Jurkat, Clone E6-1 (cell line): ENCODE measurements around the gene GNPTG.

Experiments
- DNase-seq: peaks from one replicate; pipeline ENCODE4 v3.0.0-alpha.2; 2011; ENCODE audit warnings: low read depth, low spot score
- H3K4me3 ChIP-seq: 2 replicates; pipeline ENCODE4 v1.5.1; 2011; ENCODE audit warnings: mild to moderate bottlenecking, low read length, control low read depth, moderate library complexity

Gene GNPTG

DNA sequence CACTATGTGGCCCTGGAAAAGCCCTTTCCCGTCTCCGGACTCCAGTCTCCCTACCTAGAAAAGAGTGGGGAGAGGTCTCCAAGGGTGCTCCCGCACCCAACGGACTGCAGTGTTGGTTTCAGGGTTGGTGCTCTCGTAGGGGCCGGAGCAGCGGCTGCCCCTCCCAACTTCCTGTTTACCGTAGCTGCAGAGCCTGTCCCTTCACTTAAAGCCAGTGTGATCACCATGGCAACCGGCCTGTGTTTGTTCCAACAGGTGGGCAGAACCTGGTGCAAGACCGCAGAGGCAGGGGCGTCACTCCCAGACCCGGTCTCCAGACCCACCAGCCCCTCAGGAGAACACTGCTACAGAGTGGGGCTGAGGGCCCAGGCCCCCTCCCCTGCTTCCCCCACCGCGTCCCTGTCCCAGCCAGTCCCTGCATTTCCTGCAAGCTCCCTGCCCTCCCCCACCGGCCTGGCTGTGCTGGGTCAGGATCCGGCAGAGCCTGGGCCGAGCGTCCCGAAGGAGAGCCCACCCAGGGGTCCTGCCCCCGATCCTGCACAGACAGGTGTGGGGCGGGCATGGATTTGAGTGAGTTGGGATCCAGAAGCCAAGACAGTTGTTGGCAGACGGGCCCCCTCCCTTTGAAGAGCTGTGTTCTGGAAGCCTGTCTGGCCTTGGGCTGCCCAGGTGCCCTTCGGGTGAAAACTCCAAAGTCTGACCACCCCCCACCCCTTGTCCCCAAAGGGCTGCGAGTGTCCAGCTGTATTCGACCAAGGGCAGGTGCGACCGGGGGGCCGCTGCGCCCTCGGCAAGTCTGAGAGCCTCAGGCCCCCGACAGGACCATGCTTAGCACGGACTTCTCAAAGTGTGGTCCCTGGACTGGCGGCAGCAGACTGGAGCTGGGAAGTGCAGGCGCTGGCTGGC is 19.8 kb upstream of the GNPTG start:
- DNase-seq: no peak
- H3K4me3 ChIP-seq: no peak overlapping the region

DNA sequence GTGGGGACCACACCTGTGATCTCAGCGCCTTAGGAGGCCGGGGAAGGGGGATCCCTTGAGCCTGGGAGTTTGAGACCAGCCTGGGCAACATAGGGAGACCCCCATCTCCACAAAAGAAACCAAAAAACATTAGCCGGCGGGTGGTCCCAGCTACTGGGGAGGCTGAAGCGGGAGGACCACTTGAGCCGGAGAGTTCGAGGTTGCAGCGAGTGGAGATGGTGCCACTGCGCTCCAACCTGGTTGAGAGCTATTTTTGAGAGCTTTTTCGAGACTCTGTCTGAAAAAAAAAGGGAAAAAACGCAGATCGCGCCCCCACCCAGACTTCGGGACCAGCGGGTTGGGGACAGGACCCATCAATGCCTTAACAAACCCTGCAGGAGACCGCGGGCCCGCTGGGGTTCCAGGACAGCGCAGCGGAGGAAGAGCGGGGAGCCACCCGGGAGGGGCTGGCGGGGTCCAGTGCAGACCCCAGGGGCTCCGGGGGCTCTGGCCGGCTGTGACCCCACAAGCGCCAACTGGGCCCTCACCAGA is 19.0 kb upstream of the GNPTG start:
- no peak overlapping the region for H3K4me3 ChIP-seq
- no peak for DNase-seq

DNA sequence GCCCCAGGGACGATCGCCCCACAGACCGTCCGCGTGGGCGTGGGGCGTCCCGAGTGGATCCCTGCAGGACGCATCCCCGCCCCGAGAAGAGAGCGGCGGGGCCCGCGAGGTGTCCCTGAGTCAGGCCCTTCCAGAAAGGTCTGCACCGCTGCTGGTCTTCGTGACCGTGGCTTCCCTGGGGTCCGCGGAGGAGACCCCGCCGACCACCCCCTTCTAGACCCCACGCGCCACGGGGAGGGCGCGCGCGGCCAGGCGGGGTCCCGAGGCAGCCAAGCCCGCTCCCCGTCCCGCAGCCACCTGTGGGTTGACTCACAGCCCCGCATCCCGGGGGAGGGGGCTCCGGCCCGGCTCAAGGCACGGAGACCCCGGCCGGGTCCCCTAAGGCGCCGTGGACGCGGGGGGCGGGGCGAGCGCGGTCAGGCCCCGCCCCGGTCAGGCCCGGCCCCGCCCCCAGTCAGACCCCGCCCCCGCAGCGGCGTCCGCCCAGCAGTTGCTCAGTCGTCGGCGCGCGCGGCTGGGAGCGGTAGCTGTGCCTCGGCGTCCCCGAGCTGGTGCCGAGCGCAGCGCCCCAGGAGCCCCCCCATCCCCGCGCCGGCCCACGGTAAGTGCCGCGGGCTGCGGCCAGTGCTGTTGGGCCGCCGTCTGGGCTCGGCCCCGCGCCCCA is 18.4 kb upstream of the GNPTG start, which contains the start of gene BAIAP3:
TSS of gene BAIAP3 (plus strand) at position 497 of the 664 bp plus-strand sequence. CDS start 4,905 bp downstream, outside the sequence.
- DNase-seq: no peak
- H3K4me3 ChIP-seq: no peak within 1 kb of the TSS

DNA sequence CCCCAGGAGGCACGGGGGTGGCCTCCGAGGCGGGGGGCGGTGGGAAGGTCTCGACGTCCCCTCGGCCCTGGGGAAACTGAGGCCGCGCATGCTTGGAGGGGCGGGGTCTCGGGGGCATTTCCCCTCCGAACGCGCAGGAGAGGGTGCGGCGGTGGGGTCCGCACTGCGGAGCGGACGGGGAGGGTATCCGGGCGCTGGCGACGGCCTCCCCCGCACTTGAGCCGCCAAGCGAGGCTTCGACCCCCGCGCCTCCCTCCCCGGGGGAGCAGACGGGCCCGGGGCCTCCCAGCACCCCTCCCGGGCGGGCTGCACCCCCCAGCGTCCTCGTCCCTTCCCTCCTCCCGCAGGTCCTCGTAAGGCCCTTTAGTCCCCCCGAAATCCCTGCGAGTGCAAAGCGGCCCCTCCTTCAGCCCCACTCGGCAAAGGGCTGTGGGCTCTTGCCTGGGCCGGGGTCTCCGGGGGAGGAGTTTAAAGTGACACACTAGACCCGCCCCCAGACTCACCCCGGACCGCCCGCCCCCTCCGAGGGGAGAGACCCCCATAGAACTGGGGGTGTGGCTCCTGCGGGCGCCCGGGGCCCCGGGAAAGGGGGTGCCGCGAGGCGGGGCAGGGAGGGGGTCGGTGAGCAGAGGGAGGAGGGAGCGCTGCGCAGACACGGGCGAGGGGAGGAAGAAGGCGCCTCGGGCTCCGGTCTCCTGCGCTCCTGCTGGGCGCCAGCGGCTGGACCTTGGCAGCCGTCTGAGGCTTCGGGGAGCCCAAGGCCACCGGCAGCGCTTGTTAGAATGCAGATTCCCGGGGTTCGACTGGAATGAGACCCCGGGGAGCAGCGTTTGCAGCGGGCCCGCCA is 17.7 kb upstream of the GNPTG start:
- H3K4me3 ChIP-seq: no peak overlapping the region
- no peak for DNase-seq

DNA sequence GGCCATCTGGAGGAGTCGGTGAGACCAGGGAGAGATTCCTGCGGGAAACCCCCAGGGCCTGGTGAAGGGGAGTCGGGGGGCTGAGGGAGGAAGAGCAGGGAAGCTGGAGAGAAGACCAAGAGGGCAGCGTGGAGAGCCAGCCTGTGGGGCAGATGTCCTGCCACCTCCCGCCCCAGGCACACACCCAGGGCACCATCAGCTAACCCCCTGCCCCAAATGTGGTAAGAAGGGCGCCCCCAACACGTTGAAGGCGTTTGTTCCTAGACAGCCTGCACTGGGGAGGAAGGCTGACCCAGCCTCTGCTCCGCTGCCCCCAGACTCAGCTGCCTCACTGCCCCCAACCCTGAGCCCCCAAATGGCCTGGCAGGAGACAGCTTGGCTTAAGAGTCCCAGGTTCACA is 17.0 kb upstream of the GNPTG start:
- DNase-seq: no peak
- H3K4me3 ChIP-seq: no peak overlapping the region

DNA sequence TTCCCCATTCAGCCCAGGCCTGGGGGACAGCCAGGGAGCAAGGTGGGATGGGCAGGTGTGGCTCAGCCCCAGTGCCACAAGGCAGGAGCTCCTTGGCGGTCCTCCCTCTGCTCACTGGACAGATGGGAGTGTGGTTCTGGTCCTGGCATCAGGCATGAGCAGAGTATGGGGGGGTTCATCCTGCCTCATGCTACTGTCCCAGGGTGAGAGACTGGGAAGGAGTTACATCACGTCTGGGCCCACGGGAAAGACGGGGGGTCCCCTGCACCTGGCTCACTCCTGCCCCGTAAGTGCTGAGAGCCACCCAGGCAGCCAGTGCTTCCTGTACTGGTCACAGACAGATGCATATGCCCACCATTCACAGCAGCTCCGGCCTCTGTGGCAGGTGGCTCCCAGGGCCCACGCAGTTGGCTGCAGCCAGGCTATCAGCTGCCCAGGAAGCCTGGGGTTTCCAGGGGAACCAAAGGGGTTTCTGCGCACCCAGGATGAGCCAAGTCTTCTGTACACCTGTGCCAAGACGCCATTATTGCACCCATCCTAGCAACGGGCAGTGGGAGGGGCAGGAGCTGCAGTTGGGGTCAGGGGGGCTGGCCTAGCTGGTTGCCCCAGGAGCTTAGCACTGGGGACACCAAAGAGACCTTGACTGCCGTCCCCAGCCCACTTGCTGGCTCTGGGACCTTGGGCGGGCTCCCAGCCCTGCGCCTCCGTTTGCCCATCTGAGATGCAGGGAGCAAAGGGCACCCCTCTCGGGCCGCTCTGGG is 16.3 kb upstream of the GNPTG start:
- no peak for DNase-seq
- no peak overlapping the region for H3K4me3 ChIP-seq

DNA sequence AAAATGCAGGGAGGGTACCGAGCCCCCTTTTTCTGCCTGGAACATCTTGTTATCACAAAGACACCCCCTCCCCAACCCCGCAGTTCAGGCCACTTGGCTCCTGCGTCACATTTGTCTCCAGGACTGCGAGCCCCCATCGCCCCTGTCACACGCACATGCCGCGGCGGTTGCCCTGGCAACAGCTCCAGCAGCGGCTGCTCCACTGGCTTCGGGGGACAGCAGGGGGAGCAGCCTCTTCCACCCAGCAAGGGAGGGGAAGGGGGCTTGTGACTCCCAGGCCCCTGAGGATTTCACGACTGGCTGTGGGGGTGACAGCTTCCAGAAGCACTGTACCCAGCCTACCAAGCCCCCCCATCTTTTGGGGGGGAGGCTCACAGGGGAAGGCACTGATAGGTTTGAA is 15.7 kb upstream of the GNPTG start:
- DNase-seq: no peak
- H3K4me3 ChIP-seq: no peak overlapping the region

DNA sequence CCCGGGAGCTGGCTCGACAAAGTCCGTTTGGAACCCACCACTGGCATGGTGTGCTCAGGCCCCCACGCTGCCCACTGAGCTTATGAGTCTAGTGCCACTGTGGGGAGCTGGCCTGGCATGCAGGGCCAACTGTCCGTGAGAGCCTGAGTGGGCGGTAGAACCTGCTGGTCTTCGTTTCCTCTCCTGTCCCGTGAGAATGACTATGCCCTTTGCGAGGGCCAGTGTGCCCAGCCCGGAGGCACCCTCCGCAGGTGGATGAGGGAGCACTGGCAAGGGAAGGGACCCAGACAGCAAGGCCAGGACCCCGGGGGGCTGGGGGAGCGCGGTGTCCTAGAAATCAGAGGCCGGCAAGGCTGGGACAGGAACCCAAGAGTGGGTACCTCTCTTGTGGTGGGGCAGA is 15.1 kb upstream of the GNPTG start:
- H3K4me3 ChIP-seq: no peak overlapping the region
- no peak for DNase-seq

DNA sequence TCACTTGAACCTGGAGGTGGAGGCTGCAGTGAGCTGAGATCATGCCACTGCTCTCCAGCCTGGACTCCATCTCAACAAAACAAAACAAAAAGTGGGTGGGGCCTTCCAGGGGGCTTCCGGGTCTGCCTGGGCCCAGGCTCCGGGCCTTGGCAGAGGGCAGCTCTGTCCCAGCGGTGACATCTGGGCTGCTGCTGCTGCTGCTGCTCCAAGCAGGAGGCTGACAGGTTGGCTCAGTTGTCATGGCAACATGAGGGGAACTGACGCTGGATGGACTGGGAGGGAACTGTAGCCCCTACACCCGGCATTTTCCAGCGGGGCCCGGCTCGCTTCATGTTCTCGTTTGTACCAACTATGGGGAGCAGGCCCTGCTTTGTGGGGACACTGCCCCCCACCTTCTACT is 14.2 kb upstream of the GNPTG start:
- no peak for DNase-seq

DNA sequence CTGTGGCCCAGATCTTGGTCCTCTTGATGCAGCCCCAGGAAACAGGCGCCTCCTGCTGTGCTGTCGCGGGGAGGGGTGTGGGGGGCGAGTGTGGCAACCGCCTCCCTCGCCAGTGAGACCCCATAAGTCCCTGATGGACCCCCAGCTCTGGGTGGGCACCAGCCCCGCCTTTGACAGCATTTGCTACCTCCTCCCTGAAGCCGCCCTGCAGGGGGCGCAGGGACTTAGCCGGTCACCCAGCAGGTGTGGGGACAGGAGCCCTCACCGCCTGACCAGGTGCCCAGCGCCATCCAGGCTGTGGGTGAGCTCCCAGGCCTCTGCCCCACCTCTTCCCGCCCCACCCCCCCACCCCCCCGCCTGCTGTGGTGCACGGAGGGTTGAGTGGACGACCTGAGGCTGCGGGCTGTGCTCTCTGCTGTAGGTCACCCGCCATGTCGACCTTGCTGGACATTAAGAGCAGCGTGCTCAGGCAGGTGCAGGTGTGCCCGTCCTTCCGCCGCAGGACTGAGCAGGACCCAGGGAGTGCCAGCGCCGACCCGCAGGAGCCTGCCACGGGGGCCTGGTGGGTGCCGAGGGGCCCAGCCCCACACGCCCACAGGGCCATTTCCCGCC is 13.5 kb upstream of the GNPTG start:
- no peak overlapping the region for H3K4me3 ChIP-seq
- no peak for DNase-seq

More for the DNA sequence above, 14.2 kb upstream of the GNPTG start:
- H3K4me3 ChIP-seq: no peak overlapping the region

DNA sequence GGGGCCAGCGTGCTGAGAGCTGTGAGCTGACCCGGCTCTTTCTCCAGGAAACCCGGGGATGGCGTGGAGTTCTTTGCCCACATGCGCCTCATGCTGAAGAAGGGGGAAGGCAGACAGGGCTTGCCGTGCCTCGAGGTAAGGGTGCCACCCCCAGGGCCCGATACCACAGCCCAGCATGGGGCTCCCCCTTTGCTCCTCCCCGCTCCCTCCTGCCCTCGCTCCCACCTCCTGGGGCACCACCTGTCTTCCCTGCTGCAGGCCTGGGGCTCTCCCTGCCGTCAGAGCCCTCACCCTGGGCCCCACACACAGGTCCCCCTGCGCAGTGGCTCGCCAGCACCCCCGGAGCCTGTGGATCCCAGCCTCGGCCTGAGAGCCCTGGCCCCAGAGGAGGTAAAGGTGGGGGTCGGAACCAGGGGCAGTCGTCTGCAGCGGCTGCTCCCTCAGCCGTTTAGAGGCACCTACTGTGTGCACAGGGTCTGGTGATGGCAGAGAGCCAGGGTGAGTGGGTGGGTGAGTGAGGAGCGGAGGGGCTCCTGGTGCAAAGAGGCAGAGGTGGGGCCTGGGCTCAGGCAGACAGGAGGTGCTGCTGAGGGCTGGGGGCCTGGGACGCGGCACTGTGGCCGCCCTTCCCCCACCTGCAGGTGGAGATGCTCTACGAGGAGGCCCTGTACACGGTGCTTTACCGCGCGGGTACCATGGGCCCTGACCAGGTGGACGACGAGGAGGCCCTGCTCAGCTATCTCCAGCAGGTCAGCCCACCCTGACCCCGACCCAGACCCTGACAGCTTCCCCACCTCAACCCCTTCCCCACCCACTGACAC is 12.7 kb upstream of the GNPTG start:
- no peak for DNase-seq
- H3K4me3 ChIP-seq: no peak overlapping the region

DNA sequence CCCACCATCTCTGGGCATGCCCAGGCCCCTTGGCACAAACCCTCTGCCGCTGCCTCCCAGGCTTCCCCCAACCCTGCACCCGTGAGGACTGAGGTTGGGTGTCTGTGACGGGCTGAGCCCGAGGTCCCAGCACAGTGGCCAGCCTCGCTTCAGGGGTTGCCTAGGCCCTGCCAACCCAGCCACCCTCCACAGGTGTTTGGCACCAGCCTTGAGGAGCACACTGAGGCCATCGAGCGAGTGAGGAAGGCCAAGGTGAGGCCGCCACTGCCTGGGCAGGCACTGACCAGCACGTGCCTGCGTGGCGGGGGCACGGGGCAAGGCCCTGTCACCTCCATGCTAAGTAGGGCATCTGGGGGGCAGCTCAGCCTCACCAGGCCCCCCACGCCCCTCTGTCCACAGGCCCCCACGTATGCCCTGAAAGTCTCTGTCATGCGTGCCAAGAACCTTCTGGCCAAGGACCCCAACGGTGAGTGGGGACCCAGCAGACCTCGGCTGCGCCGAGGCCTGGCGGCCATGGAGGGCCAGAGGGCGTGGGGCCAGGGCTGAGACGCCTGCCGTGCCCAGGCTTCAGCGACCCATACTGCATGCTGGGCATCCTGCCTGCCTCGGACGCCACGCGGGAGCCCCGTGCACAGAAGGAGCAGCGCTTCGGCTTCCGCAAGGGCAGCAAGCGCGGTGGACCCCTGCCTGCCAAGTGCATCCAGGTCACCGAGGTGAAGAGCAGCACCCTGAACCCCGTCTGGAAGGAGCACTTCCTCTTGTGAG is 10.8 kb upstream of the GNPTG start:
- DNase-seq: no peak
- no peak overlapping the region for H3K4me3 ChIP-seq

DNA sequence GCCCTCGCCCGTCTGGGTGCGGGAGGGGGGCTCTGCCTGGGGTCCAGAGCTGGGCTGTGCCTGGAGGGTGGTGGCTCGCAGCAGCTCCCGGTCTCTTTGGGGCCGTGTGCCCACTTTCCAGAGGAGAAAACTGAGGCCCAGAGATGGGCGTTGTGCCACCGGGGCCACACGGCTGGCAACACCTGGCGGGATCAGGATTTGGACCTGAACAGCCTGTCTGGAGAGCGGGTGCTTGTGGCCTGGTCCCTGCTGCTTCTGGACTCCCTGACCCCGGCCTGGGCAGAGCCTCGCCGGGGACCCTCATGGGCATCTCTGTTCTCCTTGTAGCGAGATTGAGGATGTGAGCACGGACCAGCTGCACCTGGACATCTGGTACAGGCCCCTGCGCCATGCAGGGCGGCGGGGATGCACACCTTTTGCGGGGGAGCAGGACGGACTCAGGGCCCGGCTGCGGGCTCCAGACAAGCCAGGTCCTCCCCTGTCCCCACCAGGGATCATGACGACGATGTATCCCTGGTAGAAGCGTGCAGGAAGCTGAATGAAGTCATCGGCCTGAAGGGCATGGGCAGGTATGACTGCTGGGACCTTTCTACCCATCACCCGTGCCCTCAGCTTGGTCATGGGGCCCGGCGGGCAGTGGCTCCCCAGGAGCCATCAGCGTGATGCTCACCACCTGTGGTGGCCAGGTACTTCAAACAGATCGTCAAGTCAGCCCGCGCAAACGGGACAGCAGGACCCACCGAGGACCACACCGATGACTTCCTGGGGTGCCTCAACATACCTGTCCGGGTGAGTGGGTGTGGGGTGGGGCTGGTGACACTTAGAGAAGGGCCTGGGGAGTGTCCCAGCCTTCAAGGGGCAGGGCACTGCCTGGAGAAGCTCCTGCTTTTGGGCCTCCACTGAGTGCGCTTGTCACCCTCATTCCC is 10.0 kb upstream of the GNPTG start:
- no peak for DNase-seq
- H3K4me3 ChIP-seq: peak overlapping the region; percentile 45

DNA sequence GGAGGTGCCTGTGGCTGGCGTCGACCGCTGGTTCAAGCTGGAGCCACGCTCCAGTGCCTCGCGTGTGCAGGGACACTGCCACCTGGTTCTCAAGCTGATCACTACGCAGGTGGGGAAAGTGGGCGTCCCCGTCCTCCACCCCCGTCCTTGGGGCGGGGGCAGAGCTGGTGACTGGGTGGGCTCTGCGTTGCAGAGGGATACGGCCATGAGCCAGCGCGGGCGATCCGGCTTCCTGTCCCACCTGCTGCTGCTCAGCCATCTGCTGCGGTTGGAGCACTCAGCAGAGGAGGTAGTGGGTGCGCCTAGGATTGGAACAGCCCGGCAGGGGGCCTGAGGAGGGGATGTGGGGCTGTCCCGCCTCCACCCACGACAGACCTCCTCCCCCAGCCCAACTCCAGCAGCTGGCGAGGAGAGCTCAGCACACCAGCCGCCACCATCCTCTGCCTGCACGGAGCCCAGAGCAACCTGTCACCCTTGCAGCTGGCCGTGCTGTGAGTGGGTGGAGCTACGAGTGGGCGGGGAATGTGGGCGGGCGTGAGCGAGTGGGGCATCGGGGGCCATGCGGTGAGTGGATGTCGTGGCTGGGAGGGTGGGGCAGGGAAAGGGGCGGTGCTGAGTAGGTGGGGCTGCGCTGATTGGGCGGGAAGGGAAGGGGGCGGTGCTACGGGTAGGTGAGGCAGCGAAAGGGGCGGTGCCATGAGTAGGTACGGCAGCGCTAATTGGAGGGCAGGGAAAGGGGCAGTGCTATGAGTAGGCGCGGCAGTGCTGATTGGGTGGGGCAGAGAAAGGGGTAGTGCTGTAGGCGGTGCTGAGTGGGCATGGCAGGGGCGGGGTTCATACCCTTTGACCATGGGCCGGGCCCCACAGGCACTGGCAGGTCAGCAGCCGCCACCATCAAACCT is 9.0 kb upstream of the GNPTG start:
- peak overlapping the region; percentile 45 for H3K4me3 ChIP-seq
- peak; percentile 94 for DNase-seq
